ENCODE measurements around the gene KRAS. TPM values are rescaled to one million over a fixed set of nuclear protein-coding genes. Genes with fewer than 3 reads are reported as not detected.

Gene KRAS
- total RNA-seq, 1 experiment from 2014 or later, result 6.2 TPM

DNA sequence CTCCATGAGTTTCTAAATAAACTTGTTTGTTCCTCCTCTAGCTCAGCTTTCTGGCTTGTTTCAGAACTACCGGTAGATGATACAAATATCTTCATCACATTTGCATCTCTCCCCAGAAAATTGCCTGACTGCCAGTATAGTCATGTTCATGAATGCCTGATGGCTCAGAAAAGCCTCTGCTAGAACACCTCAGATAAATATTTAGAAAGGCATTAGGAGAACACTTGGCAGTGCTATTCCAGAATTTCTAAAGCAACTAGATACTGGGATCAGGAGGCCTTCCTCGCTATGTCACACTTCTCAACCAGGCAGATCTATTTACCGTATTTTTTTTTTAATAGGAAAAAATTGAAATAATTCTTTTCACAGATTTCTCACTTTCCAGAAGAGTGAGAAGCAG lies 32.3 kb upstream of the KRAS start:
- intact Hi-C loops (cut with micrococcal nuclease), result no loop called here
- Histone ChIP-seq H3K79me2 (ENCODE audit: low read length) (no peaks in the 10 kb centered on the region), H3F3A (ENCODE audit: low read length, unreplicated experiment) (no peaks in the 10 kb centered on the region), H3K27me3 (ENCODE audit: low read length) (peaks cover 18% of the 10 kb centered on the region), H2AFZ (ENCODE audit: low read length) (no peak overlapping the region), H4K20me1 (ENCODE audit: low read length) (no peaks in the 10 kb centered on the region), H3K9me3 (ENCODE audit: low read length) (no peaks in the 10 kb centered on the region), H3K27ac (ENCODE audit: low read length) (no peak overlapping the region), H3K9ac (ENCODE audit: low read length) (no peak overlapping the region), H3K4me3 (ENCODE audit: low read length) (no peak overlapping the region), H3K4me2 (ENCODE audit: low read length) (no peak overlapping the region), H3K36me3 (ENCODE audit: low read depth, low read length) (no peaks in the 10 kb centered on the region), H3K4me1 (ENCODE audit: insufficient read depth, low read length) (no peaks in the 10 kb centered on the region), H3K9me2 (replicated peaks; ENCODE audit: low read length) (no peaks in the 10 kb centered on the region)
- no TSS peak for BruUV-seq (replicated peaks)
- DNase-seq (no peak), ATAC-seq (no peak)
- ChIA-PET CTCF (no interaction called here), POLR2A (ENCODE audit: unreplicated experiment) (no interaction called here)
- TF ChIP-seq, protein P1, sequence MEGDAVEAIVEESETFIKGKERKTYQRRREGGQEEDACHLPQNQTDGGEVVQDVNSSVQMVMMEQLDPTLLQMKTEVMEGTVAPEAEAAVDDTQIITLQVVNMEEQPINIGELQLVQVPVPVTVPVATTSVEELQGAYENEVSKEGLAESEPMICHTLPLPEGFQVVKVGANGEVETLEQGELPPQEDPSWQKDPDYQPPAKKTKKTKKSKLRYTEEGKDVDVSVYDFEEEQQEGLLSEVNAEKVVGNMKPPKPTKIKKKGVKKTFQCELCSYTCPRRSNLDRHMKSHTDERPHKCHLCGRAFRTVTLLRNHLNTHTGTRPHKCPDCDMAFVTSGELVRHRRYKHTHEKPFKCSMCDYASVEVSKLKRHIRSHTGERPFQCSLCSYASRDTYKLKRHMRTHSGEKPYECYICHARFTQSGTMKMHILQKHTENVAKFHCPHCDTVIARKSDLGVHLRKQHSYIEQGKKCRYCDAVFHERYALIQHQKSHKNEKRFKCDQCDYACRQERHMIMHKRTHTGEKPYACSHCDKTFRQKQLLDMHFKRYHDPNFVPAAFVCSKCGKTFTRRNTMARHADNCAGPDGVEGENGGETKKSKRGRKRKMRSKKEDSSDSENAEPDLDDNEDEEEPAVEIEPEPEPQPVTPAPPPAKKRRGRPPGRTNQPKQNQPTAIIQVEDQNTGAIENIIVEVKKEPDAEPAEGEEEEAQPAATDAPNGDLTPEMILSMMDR (conservative IDR thresholded peaks at IDR 0.05; ENCODE audit: low read depth, low read length), result no peak
- TF ChIP-seq EZH2phosphoT487 (IDR thresholded peaks at IDR 0.05; ENCODE audit: borderline replicate concordance, low read length) (no peak), EZH2 (IDR thresholded peaks at IDR 0.05; ENCODE audit: low read length, unreplicated experiment) (no peak)

DNA sequence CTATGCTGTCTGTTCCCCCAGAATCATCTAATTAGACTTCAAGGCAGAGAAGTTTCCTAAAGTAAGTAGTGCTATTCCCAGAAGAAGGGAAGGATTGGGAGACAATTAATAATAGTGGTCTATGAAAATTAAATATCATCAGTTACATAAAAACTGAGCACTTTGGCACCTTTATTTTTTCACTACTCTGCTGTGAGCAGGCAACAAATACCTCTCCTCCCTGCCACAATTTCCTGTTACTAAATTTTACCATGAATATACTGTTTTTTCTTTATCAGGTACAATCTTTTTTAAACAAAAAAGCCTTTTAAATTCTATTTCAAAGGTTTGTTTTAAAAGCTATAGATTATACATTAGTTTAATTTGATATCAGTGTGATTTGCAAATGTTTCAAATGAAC lies 29.4 kb upstream of the KRAS start:
- H3K9me2 ChIP-seq (replicated peaks; ENCODE audit: low read length), result no peaks in the 10 kb centered on the region
- no peak overlapping the region for H3K4me2 ChIP-seq (ENCODE audit: low read length)
- POLR2A ChIA-PET (ENCODE audit: unreplicated experiment), result no interaction called here
- peaks cover 18% of the 10 kb centered on the region for H3K27me3 ChIP-seq (ENCODE audit: low read length)
- no peak overlapping the region for H3K9ac ChIP-seq (ENCODE audit: low read length)
- H3K4me1 ChIP-seq (ENCODE audit: insufficient read depth, low read length), result peaks cover 5% of the 10 kb centered on the region
- ATAC-seq (no peak), DNase-seq (no peak)
- TF ChIP-seq EZH2 (IDR thresholded peaks at IDR 0.05; ENCODE audit: low read length, unreplicated experiment) (no peak), EZH2phosphoT487 (IDR thresholded peaks at IDR 0.05; ENCODE audit: borderline replicate concordance, low read length) (no peak)
- TF ChIP-seq, protein P1 (conservative IDR thresholded peaks at IDR 0.05; ENCODE audit: low read depth, low read length), result no peak
- H4K20me1 ChIP-seq (ENCODE audit: low read length), result no peaks in the 10 kb centered on the region
- H3K27ac ChIP-seq (ENCODE audit: low read length), result no peak overlapping the region
- CTCF ChIA-PET, result no interaction called here
- no peaks in the 10 kb centered on the region for H3K9me3 ChIP-seq (ENCODE audit: low read length)
- no TSS peak for BruUV-seq (replicated peaks)
- no peak overlapping the region for H2AFZ ChIP-seq (ENCODE audit: low read length)
- H3K79me2 ChIP-seq (ENCODE audit: low read length), result no peaks in the 10 kb centered on the region
- no peaks in the 10 kb centered on the region for H3F3A ChIP-seq (ENCODE audit: low read length, unreplicated experiment)
- H3K36me3 ChIP-seq (ENCODE audit: low read depth, low read length), result no peaks in the 10 kb centered on the region
- no peak overlapping the region for H3K4me3 ChIP-seq (ENCODE audit: low read length)
- intact Hi-C loops (cut with micrococcal nuclease), result no loop called here

DNA sequence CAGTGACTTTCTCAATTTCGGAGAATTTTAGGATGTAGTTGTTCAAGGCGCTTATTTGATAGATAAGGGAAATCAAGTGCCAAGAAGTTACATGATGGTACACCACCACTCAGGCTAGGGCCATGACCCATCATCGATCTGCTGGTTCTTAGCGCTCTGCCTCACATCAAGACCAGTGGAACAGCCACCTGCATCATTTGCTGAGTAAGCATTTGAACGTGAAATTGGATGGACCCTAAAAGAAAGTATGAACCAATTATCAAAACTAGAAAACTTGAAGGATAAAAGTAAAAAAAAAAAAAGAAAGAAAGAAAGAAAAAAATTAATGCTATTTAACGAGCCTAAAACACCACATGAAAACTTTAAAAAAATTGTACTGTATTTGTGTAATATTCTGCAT lies 27.5 kb upstream of the KRAS start:
- Histone ChIP-seq H3K27me3 (ENCODE audit: low read length) (peaks cover 18% of the 10 kb centered on the region), H3K27ac (ENCODE audit: low read length) (no peak overlapping the region), H3K4me2 (ENCODE audit: low read length) (no peak overlapping the region), H3K9ac (ENCODE audit: low read length) (no peak overlapping the region), H3K9me3 (ENCODE audit: low read length) (no peaks in the 10 kb centered on the region), H3K9me2 (replicated peaks; ENCODE audit: low read length) (no peaks in the 10 kb centered on the region), H3K4me1 (ENCODE audit: insufficient read depth, low read length) (peaks cover 5% of the 10 kb centered on the region), H3K36me3 (ENCODE audit: low read depth, low read length) (no peaks in the 10 kb centered on the region), H3F3A (ENCODE audit: low read length, unreplicated experiment) (no peaks in the 10 kb centered on the region), H3K79me2 (ENCODE audit: low read length) (no peaks in the 10 kb centered on the region), H4K20me1 (ENCODE audit: low read length) (no peaks in the 10 kb centered on the region), H2AFZ (ENCODE audit: low read length) (no peak overlapping the region), H3K4me3 (ENCODE audit: low read length) (no peak overlapping the region)
- DNase-seq (no peak), ATAC-seq (no peak)
- no TSS peak for BruUV-seq (replicated peaks)
- POLR2A ChIA-PET (ENCODE audit: unreplicated experiment), result no interaction called here
- CTCF ChIA-PET, result no interaction called here
- intact Hi-C loops (cut with micrococcal nuclease), result no loop called here
- TF ChIP-seq EZH2 (IDR thresholded peaks at IDR 0.05; ENCODE audit: low read length, unreplicated experiment) (no peak), EZH2phosphoT487 (IDR thresholded peaks at IDR 0.05; ENCODE audit: borderline replicate concordance, low read length) (no peak)
- TF ChIP-seq, protein P1 (conservative IDR thresholded peaks at IDR 0.05; ENCODE audit: low read depth, low read length), result no peak

Data from PC-3 (cell line).